Measurements from ENCODE around the gene NDE1.

Gene NDE1

GRCh38 chr16:15739950-15740349 lies 89.9 kb downstream of the NDE1 start:
- Histone ChIP-seq H3K9ac (no peak overlapping the region), H3K36me3 (ENCODE audit: insufficient read depth) (no peaks in the 10 kb centered on the region), H3K4me3 (IDR thresholded peaks at IDR 0.05; ENCODE audit: insufficient read depth, low read depth, low read length) (no peak overlapping the region), H3K4me2 (no peak overlapping the region), H3K4me1 (ENCODE audit: low read depth, poor library complexity, severe bottlenecking) (no peaks in the 10 kb centered on the region), H2AFZ (ENCODE audit: low read depth) (no peak overlapping the region), H3K27me3 (ENCODE audit: insufficient read depth, low read depth) (no peaks in the 10 kb centered on the region), H3K79me2 (ENCODE audit: insufficient read depth, low read depth) (no peaks in the 10 kb centered on the region), H3K27ac (no peak overlapping the region), H4K20me1 (ENCODE audit: insufficient read depth) (no peaks in the 10 kb centered on the region)
- TF ChIP-seq, protein P1, sequence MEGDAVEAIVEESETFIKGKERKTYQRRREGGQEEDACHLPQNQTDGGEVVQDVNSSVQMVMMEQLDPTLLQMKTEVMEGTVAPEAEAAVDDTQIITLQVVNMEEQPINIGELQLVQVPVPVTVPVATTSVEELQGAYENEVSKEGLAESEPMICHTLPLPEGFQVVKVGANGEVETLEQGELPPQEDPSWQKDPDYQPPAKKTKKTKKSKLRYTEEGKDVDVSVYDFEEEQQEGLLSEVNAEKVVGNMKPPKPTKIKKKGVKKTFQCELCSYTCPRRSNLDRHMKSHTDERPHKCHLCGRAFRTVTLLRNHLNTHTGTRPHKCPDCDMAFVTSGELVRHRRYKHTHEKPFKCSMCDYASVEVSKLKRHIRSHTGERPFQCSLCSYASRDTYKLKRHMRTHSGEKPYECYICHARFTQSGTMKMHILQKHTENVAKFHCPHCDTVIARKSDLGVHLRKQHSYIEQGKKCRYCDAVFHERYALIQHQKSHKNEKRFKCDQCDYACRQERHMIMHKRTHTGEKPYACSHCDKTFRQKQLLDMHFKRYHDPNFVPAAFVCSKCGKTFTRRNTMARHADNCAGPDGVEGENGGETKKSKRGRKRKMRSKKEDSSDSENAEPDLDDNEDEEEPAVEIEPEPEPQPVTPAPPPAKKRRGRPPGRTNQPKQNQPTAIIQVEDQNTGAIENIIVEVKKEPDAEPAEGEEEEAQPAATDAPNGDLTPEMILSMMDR (conservative IDR thresholded peaks at IDR 0.05; ENCODE audit: low read depth, low read length): no peak

DNA sequence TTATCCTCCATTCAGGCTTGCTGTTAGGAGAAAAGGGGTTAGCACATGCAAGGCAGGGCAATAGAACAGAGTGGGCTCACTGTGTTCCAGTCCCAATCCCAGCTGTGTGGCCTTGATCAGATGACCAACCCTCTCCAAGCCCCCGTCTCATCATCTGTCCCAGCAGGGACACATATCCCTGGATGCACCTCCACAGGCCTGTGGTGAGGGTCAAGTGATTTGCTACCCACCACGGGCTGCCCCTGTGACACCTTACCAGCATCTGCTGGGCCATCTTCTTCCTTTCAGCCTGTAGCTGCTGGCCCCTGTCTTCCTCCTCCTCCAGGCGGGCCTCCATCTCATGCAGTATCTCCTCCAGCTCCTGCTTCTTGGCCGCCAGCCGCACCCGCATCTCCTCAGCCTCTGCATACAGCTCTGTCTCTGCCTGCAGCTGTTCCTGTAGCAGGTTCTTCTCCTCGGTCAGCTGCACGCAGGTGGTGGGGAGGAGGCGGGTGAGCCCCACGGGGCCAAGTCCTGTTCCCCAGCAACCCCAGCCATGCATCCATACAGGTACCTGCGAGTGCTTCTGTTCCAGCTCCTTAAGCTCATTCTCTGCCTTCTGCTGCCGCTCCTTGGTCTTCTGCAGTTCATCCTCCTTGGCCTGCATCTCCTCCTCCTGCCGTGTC lies 91.3 kb downstream of the NDE1 start:
- no peak overlapping the region for H3K4me3 ChIP-seq (IDR thresholded peaks at IDR 0.05; ENCODE audit: insufficient read depth, low read depth, low read length)
- TF ChIP-seq, protein P1 (conservative IDR thresholded peaks at IDR 0.05; ENCODE audit: low read depth, low read length): no peak
- H3K4me2 ChIP-seq: no peak overlapping the region
- no peaks in the 10 kb centered on the region for H4K20me1 ChIP-seq (ENCODE audit: insufficient read depth)
- no peak overlapping the region for H3K9ac ChIP-seq
- H2AFZ ChIP-seq (ENCODE audit: low read depth): no peak overlapping the region
- no peaks in the 10 kb centered on the region for H3K79me2 ChIP-seq (ENCODE audit: insufficient read depth, low read depth)
- H3K4me1 ChIP-seq (ENCODE audit: low read depth, poor library complexity, severe bottlenecking): no peaks in the 10 kb centered on the region
- no peaks in the 10 kb centered on the region for H3K36me3 ChIP-seq (ENCODE audit: insufficient read depth)
- H3K27me3 ChIP-seq (ENCODE audit: insufficient read depth, low read depth): no peaks in the 10 kb centered on the region
- H3K27ac ChIP-seq: no peak overlapping the region

DNA sequence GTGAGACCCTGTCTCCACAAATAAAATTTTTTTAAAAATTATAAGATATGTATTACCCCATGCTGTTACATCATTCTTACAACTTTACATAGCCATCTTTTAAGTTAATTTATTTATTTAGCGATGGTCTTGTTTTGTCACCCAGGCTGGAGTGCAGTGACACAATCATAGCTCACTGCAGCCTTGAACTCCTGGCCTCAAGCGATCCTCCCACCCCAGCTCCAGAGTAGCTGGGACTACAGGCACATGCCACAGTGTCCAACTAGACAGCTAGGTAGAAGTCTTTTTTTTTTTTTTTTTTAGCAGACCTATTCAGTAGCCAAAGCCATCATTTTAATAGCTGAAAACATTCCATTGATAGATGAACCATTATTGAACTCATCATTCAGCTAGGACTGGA lies 92.7 kb downstream of the NDE1 start:
- Histone ChIP-seq H3K9ac (no peak overlapping the region), H3K79me2 (ENCODE audit: insufficient read depth, low read depth) (no peaks in the 10 kb centered on the region), H3K4me1 (ENCODE audit: low read depth, poor library complexity, severe bottlenecking) (no peaks in the 10 kb centered on the region), H3K27ac (no peak overlapping the region), H4K20me1 (ENCODE audit: insufficient read depth) (no peaks in the 10 kb centered on the region), H3K4me2 (no peak overlapping the region), H3K36me3 (ENCODE audit: insufficient read depth) (no peaks in the 10 kb centered on the region), H3K4me3 (IDR thresholded peaks at IDR 0.05; ENCODE audit: insufficient read depth, low read depth, low read length) (no peak overlapping the region), H2AFZ (ENCODE audit: low read depth) (no peak overlapping the region), H3K27me3 (ENCODE audit: insufficient read depth, low read depth) (no peaks in the 10 kb centered on the region)
- TF ChIP-seq, protein P1 (conservative IDR thresholded peaks at IDR 0.05; ENCODE audit: low read depth, low read length): no peak

DNA sequence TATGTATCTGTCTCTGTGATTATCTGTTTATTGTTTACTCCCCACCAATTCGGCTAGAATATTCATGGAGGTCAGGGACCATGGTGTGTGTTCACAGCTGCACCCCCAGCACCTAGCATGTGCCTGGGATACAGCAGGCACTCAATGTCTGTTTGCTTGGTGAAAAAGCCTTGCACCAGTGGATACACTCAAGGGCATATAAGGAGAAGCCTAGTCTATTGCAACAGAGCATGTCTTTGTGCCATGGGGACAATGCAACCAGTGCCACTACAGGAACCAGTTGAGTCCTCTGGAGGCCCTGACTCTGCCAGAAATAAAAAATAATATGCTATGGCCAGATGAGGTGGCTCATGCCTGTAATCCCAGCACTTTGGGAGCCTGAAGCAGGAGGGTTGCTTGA lies 93.6 kb downstream of the NDE1 start:
- Histone ChIP-seq H2AFZ (ENCODE audit: low read depth) (no peak overlapping the region), H3K27me3 (ENCODE audit: insufficient read depth, low read depth) (no peaks in the 10 kb centered on the region), H3K36me3 (ENCODE audit: insufficient read depth) (no peaks in the 10 kb centered on the region), H3K4me2 (no peak overlapping the region), H3K4me1 (ENCODE audit: low read depth, poor library complexity, severe bottlenecking) (no peaks in the 10 kb centered on the region), H3K79me2 (ENCODE audit: insufficient read depth, low read depth) (no peaks in the 10 kb centered on the region), H3K27ac (no peak overlapping the region), H4K20me1 (ENCODE audit: insufficient read depth) (no peaks in the 10 kb centered on the region), H3K4me3 (IDR thresholded peaks at IDR 0.05; ENCODE audit: insufficient read depth, low read depth, low read length) (no peak overlapping the region), H3K9ac (no peak overlapping the region)
- TF ChIP-seq, protein P1 (conservative IDR thresholded peaks at IDR 0.05; ENCODE audit: low read depth, low read length): no peak
